Spleen (tissue), 7 donors: ENCODE results near the gene FCN3.
A peak's percentile ranks its signal among the peaks of the same experiment; 100 is the strongest.

Experiments
- POLR2A ChIP-seq, 3 donors: fragments of 450-650 bp; IDR thresholded peaks; one replicate each; pipeline ENCODE4 v1.5.1; 2017; ENCODE audit warnings: antibody characterized with exemption in 3 of 3, mild to moderate bottlenecking in 1 of 3
- POLR2AphosphoS5 ChIP-seq, 3 donors: sonication (generic); formaldehyde crosslinking; IDR thresholded peaks; one replicate each; pipeline ENCODE4 v1.5.1; 2017; ENCODE audit warnings: antibody characterized with exemption in 3 of 3
- TF ChIP-seq, protein P1 (sequence below), 11 experiments: fragments of 200-600 bp in 7 of 11; fragments of 450-650 bp in 4 of 11; sonication (generic) in 4 of 11; IDR thresholded peaks in 8 of 11; conservative IDR thresholded peaks in 3 of 11; 1 replicate in 7 of 11; 2 replicates in 4 of 11; pipeline versions ENCODE4 v1.4.0 to v1.8.0; 2016 to 2021; ENCODE audit warnings: antibody characterized with exemption in 11 of 11, inconsistent platforms in 4 of 11, mild to moderate bottlenecking in 1 of 11
- donor health status: DM: no; HTN: no; CAD: no; lungs with moderate emphysema.
- donor health status: DM: no; HTN: no; CAD: no.
- donor health status: DM: no; HTN: no; CAD: no.

DNA sequence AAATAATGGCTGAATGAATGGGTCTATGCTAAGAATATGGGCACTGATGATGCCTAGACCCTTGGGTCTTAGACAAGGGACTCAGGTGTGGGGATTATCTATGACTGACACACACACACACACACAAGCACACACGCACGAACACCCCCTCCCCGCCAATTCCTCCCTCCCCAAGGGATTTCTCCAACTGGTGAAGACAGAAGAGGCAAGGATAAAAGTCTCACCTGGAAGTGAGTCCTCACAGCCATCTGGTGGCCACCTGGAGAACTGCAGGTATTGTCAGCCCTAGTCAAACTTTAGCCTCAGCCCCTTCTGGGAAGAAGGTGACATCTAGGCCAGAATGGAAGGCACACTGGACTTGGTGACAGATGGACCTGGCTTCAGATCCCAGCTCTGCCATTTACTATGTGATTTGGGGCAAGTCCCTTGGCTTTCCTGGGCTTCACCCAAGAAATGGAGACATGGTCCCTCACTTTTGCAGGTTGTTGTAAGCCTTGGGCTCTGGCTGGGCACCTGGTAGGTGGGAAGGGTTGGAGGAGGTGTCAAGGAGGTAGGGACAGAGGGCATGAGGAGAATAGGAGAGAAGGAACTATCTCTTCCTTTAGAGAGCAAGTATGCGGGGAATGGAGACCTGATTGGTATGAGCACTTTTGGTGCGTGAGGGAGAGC is 13.8 kb upstream of the FCN3 start:
- TF ChIP-seq, protein P1, sequence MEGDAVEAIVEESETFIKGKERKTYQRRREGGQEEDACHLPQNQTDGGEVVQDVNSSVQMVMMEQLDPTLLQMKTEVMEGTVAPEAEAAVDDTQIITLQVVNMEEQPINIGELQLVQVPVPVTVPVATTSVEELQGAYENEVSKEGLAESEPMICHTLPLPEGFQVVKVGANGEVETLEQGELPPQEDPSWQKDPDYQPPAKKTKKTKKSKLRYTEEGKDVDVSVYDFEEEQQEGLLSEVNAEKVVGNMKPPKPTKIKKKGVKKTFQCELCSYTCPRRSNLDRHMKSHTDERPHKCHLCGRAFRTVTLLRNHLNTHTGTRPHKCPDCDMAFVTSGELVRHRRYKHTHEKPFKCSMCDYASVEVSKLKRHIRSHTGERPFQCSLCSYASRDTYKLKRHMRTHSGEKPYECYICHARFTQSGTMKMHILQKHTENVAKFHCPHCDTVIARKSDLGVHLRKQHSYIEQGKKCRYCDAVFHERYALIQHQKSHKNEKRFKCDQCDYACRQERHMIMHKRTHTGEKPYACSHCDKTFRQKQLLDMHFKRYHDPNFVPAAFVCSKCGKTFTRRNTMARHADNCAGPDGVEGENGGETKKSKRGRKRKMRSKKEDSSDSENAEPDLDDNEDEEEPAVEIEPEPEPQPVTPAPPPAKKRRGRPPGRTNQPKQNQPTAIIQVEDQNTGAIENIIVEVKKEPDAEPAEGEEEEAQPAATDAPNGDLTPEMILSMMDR (IDR thresholded peaks at IDR 0.05 in 8 of 11, conservative IDR thresholded peaks at IDR 0.05 in 3 of 11), result peak; percentile 75 to 95 (median 93)
- TF ChIP-seq POLR2A (IDR thresholded peaks at IDR 0.05) (no peak), POLR2AphosphoS5 (IDR thresholded peaks at IDR 0.05) (peak in 1 of 3 donors; percentile 10)
